Stimulated activated CD4-positive, alpha-beta T cell treated with anti-CD3 and anti-CD28 coated beads, TNF-alpha, amount 100 ng/mL, for 1 hour (primary cell): ENCODE data around the gene OR52W1.
"Not testable (repeated sequence)": the region's sequence is repeated elsewhere in the genome, so short reads cannot be mapped to it uniquely, and the experiment has no call there.

Experiments
- DNase-seq, 3 donors: peaks; one replicate each; pipeline ENCODE4 v3.0.0-alpha.2; 2020; ENCODE audit warnings: low read depth in 3 of 3, low spot score in 1 of 3

Gene OR52W1

DNA sequence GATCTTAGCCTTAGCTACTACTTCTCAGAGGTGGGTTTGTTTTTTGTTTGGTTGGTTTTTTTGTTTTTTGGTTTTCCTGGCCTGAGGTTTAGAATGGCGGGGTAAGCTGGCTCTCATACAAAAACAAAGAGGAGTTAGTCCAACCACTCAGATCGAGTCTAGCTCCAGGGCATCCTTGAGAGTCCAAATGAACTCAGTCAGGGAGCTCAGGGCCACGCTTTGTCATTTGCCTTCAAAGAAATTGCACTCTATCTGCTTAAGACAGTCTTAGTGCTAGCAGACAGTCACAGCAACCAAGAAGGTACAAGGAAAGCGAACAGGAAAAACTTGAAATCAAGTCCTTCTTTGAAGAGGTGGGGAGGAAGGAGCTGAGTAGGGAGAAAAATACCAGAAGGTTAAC lies 17.5 kb downstream of the OR52W1 start:
- no peak for DNase-seq

DNA sequence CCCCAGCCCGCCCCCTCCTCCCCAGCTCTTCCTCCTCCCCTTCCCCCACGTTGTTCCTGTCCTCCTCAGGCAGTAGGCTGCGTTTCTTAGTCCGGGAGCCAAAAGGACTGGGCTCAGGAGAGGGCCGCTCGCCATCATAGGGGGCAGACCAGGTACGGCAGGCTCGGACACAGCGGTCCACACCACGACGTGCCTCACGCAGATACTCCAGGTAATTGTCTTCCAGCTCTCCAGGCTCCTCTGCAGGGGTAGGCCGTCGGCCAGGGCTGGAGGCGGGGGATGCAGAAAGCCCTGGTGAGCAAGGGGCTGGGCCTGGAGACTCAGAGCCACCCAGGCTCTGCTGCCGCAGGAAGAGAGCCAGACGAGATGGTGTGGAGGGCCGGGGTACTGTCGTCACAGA lies 18.7 kb downstream of the OR52W1 start:
- DNase-seq = no peak

DNA sequence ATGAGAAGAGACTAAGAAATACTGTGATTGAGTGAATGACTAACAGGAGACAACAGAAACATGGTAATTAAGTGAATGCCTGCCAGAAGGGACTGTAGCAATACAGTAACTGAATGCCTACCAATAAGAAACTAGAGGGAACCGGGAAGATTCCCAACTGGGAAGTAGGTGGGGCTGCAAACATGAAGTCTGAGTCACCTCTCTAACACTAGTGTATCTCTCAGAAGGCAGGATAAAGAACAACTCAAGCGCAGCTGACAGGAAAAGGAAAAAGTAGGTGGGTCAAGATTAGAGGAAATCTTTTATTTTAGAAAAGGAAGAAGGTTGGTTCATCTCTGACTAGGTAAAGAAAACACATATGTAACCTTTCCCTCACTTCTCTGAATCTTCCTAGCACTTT lies 20.3 kb downstream of the OR52W1 start:
- DNase-seq = no peak

DNA sequence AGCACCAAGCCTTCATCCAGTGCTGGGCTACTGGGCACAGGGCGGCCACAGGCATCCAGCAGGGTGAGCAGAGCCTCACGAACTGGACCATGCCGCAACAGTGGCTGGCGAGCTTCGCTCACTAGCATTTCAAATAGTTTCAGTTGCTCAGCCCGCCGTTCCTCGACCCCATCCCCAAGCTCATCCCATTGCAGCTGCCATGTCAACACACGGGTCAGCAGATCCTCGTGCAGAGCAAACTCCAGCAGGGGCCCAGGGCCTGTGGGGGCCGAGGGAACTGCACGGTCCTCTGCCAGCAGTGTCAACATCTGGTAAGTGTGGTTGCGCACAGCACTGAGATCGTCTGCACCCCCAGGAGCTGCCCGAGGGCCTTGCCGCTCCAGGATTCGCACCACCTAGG lies 24.8 kb downstream of the OR52W1 start:
- DNase-seq = no peak

DNA sequence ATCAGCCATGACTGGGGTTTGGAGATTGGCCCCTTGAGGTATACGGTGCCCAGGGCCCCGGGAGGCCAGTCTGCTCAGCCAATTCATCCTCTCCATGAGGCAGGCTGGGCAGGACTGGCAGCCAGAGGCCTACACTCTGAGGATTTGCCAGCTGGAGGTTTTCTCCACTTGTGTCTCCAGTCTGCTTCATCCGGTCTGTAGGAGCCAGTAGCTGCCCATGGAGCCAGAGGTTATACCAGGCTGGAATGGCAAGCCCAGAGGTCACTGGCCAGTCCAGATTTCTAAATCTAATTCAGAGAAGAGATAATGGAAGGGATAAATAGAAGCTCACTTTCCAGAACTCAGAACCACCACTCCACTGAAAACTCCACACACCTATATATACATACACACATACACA lies 25.4 kb downstream of the OR52W1 start:
- DNase-seq = no peak

DNA sequence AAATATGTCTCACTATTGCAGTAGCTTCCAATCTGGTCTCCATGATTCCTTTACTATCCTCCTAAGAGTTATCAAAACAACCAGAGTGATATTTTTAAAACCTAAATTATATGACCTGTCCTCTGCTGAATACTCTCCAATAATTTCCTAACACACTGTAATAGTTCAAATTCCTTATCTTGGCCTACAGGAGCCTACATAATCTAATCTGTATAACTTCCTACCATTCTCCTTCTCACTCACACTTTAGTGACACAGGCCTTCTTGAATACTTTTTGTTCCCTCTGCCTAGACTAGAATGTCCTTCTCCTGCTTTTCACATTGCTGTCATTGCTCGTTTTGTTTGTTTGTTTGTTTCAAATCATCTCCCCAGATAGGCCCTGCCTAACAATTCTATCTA lies 26.0 kb downstream of the OR52W1 start:
- DNase-seq = no peak

DNA sequence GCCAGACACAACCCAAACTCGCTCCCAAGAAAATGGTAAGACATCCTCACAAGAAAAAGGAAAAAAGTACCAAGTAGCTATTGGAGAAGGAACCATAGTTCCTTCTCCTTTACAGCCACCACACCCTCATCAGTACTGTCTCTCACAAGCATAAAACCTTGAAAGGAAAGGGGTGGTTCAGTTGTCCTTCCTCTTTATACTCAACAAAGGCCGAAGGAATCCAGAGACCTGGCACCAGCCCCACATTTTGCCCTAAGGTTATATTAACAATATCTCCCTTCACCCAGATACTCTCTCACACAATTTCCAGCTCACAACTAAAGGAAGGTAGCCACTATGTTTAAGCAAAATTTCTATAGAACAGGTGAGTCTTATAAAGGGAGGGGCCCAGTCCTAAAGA lies 26.9 kb downstream of the OR52W1 start:
- DNase-seq = no peak

DNA sequence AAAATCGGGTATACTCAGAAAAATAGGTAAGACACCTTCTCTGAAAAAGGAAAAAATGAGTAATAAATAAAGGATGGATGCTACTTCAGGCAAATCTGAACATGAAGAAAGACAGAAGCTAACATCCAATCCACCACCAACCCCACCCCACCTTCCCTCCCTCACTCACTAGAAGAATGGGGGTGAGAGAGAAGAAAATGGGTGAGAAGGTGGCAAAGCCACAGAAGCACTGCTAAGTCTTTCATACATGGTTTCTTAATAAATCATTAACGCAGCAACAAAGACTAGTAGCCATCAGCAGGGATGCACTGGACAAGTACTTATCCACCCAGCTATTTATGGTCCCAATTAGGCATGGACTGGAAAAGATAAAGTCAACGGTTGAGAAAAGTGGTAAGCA lies 29.5 kb downstream of the OR52W1 start:
- DNase-seq = no peak

DNA sequence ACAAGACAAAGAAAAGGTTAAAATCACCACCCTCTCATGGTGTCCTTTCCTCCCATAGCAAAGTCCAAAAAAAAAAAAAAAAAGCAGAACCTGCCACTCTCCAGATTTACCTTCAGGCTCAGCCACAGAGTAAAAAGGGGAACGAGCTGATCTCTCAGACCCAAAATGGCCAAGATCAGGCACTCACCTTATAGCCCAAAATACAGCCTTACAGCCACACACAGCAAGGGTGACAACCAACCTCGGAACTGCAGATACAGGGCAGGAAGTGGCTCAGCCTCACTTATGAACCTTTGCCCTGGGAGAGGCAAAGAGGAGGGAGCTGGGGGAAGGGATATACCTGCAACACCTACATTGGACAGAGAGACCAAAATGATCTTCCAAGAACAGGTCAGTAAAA lies 30.9 kb downstream of the OR52W1 start:
- DNase-seq = no peak

DNA sequence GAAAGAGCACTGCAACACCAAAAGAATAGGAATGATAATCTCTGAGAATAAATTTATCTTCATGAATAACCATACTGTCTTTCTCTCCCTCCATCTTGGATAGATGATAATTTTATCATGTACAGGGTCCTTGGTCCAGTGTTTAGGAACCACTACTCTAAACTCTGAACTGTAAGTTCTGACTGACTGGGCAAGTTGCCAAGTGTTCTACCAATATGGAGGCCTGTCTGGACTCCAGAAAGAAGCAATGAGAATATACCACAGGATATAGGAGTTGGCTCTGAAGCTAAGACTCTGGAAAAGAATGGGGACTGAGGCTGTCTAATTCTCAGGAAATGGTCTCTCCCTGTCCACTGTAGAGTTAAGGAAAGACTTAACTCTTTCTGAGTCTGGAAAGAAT lies 33.9 kb downstream of the OR52W1 start:
- no peak for DNase-seq

DNA sequence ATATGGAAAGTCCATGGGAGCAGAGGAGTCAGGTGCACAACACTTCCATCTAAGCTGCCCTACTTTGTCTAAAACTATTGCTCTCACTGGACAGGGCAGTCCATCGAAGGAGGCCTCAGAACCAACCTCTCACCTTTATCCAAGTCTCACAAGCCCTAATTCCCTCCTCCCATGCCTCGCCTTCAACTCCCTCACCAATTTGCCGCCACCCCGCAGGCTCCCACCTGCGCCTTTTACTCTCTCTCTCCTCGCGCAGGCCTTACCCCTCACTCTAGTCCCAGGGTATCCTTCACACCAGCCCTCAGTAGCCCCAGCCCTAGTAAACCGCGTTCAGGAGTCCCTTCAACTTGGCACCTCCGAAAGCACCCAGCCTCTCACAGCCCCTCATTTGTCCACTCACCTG lies 35.0 kb downstream of the OR52W1 start:
- DNase-seq = no peak

DNA sequence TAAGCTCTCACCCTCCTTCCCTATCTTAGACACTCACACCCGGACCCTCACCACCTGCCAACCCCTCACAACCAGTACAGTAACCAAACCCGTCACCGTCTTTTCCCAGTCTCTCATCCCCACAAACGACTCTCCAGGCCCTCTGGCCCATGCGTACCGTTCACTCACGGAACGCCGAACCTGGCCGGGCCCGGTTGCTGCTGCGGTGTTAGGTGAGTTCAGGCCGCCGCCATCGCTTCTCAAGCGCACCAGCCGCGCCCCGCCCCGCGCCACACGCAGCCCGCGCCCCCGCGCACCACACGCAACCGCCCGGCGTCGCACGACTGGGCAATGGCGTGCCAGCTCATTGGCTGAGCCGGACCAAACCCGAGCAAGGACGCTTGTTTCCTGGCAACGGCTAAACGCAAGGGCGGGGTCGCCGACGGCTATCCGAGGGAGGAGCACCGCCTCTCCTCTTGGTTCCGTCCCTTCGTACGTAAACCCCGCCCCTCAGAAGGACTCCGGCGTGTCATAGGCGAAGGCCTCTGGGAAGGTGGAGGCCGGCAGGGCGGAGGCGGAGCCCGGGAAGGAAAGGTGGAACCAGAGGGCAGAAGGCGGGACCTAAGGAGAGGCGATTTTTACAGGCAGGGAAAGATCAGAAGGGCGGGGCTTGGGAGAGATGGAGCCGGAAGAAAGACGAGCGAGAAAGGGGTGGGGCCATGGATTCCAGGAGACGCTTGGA lies 35.5 kb downstream of the OR52W1 start, which contains the start of gene FHIP1B:
Gene FHIP1B (minus strand): TSS at position 250 of the 721 bp plus-strand sequence. CDS start 10,120 bp downstream, outside the sequence.
- peak; percentile 91 to 99 (median 96) for DNase-seq

DNA sequence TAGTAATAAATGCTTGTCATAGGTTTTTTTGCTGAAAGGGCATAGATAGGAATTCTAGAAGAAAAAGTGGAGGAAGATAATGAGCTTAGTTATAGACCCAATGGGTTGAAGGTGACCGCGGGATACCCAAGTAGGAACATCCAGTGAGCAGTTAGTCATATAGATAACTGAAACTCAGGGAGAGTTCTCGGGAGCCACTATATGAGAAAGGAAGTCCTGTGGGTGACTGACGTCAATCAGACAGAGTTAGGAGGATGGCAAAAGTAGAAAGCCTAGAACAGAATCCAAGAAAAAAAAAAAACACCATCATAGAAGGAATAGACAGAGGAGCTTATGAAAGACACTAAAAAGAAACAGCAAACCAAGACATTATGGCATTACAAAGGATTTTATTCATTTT lies 38.2 kb downstream of the OR52W1 start:
- no peak for DNase-seq

DNA sequence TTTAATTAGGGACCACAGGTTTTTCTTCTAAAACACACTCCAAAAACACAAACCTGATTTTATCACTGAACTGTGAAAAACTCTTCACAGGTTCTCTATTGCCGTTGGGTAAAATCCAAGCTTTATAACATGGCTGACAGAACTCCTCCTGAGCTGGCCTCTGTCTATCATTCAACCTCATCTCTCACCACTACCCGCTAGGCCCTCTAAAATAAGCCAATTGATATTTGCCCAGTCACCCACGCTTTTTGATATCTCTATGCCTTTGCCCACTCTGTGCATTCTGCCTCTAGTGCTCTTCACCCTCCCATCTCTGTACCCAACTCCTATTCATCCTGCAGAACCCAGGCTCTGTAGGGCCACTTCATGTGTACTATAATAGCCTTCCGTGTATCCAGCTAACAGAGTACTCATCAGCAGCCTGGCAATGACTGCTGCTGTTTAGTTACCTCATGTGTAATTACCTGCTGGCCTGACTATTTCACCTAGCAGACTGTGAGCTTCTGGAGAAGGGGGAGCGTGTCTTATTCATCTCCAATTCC lies 38.8 kb downstream of the OR52W1 start:
- no peak for DNase-seq

DNA sequence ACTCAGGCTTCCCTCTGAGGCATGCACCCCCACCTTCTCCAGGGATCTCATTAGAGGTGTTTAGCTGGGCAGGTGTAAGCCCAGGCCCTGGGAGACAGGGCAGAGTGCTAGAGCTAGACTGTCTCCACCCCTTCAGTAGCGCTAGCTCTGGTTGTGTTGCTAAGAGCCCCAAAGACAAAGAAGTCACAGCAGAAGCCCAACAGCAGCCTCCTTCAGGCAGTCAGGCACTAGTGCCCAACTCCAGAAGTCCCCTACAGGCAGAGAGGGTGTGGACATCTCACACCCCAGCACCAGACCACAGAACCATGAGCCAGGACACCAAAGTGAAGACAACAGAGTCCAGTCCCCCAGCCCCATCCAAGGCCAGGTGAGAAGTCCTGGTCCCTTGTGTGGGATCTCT lies 39.9 kb downstream of the OR52W1 start, which contains the start of gene CNGA4:
Gene CNGA4 (plus strand): TSS at position 188 of the 400 bp plus-strand sequence. CDS start 118 bp downstream, at position 306.
- no peak for DNase-seq

DNA sequence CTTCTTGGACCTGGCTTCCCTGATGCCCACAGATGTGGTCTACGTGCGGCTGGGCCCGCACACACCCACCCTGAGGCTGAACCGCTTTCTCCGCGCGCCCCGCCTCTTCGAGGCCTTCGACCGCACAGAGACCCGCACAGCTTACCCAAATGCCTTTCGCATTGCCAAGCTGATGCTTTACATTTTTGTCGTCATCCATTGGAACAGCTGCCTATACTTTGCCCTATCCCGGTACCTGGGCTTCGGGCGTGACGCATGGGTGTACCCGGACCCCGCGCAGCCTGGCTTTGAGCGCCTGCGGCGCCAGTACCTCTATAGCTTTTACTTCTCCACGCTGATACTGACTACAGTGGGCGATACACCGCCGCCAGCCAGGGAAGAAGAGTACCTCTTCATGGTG lies 41.1 kb downstream of the OR52W1 start:
- DNase-seq = no peak

DNA sequence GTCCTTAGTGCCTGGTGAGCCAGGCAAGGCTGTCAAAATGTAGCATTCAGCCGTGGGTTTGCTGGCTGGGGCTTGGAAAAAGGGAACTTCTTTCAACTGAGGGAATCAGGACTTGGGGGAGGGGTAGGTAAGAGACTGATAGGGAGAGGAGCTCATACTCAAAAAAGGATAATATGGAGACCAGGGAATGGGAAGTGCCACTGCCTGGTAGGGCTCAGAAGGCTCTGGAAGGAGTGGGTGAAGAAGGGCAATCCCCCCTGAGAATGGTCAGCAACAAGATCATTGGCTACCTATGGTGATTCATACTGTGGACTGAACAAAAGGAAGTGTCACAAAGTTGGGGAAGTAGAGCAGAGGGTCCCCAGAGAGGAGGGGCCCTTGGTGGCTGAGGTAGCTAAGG lies 41.8 kb downstream of the OR52W1 start:
- no peak for DNase-seq

DNA sequence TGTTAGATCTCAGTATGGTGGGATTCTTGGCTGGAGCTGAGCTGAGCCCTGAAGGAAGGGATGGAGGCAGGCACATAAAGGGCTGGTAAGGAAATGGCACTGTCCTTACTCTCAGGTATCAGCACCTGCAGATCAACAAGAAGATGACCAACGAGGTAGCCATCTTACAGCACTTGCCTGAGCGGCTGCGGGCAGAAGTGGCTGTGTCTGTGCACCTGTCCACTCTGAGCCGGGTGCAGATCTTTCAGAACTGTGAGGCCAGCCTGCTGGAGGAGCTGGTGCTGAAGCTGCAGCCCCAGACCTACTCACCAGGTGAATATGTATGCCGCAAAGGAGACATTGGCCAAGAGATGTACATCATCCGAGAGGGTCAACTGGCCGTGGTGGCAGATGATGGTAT lies 42.3 kb downstream of the OR52W1 start:
- no peak for DNase-seq

DNA sequence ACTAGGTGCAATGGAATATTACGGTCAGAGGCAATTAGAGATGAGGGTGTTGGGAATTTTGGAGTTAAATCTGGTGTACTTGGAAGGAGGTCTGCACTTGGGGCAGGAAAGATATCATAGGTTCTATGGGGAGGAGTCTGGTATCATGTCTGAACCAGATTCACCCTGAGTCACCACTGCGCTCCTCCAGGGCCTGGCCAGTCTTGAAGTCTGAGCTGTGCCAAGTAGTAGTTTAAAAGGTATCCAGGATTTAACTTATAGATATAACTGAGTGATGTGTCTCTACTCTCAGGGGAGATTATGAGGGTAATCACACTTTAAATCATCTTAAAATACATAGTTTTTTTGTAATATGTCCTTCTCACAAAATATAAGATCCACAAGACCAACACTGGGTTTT lies 46.5 kb downstream of the OR52W1 start:
- no peak for DNase-seq

DNA sequence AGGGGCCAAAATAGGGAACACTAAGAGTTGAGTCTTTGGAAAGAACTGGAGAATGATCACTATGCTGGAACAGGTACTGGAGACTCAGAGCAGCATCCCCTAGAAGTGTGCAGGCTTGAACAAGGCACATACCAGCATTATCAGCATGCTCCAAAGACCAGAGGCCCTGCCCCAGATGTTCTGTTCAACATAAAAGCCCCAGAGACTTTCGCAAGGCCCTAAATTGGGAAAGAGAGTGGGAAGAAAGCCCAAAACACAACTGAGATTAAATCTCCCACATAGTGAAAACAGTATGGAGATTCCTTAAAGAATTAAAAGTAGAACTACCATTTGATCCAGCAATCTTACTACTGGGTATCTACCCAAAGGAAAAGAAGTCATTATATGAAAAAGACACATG lies 49.2 kb downstream of the OR52W1 start:
- DNase-seq = no peak

DNA sequence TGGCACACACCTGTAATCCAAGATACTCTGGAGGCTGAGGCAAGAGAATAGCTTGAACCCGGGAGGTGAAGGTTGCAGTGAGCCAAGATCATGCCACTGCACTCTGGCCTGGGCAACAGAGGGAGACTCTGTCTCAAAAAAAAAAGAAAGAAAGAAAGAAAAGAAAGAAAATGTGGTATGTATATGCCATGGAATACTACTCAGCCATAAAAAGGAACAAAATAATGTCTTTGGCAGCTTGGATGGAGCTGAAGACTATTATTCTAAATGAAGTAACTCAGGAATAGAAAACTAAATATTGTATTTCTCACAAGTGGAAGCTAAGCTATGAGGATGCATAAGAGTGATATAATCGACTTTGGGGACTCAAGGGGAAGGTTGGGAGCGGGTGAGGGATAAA lies 49.9 kb downstream of the OR52W1 start:
- DNase-seq = not testable (repeated sequence)
